ACHN (cell line): ENCODE measurements around the gene UBALD1.
"Not testable (repeated sequence)": the region's sequence is repeated elsewhere in the genome, so short reads cannot be mapped to it uniquely, and the experiment has no call there.

ENCODE experiments used
- DNase-seq: peaks from one replicate; pipeline ENCODE4 v3.0.0-alpha.2; 2015
- in situ Hi-C: cut with HindIII; loops from 2 replicates; pipeline ENCODE4 v1.10.0; 2017; ENCODE audit warnings: low sequenced_read_pairs, low pct_ligation_motif_present, low pct_unique_long_range_greater_than_20kb

Gene UBALD1

DNA sequence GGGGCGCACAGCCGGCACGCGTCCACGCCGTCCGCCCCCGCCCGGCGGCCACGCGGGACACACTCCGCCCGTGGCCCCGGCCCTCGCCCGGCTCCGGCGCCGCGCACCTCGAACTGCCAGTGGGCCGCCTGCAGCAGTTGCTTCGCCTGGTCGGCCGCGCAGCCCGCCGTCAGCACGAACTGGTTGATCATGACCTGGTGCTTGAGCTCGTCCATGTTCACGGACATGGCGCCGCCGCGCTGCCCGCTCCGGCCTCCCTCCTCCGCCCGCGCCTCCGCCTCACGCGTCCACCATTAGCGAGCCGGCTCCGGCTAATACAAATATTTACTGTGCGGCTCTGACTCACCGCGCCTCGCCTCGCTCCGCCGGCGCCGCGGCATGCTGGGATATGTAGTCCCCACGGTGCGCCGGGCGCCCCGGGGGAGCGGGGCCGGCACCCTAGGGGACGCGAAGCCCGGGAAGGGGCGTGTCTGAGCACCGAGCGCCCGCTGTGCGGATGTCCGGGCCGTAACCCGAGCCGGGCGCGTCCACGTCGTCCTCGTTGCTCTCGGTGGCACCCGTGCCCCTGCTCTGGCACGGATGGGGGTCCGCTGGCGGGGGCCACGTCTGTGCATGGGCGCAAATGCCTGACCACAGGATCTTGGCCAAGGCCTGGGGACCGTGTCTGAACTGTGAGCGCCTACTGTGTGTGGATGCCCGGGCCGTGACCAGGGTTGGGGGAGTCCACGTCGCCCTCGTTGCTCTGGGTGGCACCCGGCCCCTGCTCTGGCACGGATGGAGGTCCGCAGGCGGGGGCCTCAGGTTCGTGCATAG lies at the start of gene UBALD1:
TSS of gene UBALD1 (minus strand) at position 318 of the 813 bp plus-strand sequence. CDS start at position 227, 91 bp downstream.
- peak; percentile 97 for DNase-seq
- in situ Hi-C loops: no loop called here

DNA sequence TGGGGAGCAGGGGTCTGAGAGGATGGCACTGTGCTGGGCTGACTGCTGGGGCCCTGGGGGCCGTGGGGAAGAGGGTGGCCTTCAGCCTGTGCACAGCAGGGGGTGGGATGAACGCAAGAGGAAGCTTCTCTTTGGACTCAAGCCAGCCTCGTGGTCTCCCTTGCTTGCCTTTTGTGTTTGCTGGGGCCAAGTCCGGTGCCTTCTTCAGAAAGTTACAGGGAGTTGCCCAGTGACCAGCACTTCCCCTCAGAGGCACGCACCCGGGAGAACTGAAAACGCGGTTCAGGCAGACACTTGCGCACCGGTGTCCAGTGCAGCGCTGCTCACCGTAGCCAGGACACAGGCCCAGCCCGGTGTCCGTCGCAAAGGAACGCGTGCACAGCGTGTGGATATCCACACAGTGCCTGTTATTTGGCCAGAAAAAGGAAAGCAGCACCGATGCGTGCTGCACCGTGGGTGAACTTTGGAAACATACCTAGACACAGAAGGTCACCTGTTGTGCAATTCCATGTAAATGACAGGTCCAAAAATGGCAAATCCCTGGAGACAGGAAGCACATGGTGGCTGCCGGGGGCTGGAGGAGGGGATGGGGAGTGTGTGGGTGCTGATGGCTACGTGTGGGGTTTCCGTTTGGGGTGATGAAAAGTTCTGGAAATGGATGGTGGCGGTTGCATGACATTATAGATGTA lies 49.2 kb upstream of the UBALD1 start:
- DNase-seq: no peak
- in situ Hi-C loops: no loop called here

DNA sequence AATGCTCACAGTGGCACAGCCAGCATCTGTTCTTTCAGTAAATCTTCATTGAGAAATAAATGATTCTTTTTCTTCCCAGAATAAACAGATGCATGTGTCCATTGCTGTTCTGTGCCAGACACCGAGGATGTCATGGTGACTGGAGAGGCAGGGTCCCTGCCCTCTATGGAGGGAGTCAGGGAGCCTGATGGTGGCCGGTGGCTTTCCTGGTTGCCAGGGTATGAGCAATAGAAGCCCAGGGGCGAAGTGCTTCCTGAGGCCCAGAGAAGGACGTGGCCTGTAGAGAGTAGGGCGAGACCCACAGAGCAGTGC lies 48.7 kb upstream of the UBALD1 start:
- no peak for DNase-seq
- in situ Hi-C loops: no loop called here

DNA sequence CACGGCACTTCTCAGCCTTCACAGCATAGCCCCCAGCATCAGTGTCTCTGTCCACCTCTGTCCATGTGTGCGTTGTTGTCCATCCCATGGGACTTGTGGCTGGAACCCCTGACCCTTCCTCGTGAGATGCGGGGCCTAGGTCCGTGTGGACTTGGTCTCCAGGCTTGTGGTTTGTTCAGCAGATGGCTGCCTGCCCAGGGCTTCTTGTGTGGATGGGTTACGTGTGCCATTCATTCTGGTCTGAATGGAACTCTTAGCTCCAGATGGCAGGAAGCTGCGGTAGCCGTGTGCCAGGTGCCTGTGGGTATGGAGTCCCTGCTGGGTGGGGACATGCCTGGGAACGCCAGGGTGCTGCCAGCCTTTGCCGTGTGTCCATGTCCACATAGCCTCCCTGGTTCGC lies 47.0 kb upstream of the UBALD1 start:
- in situ Hi-C loops: no loop called here
- no peak for DNase-seq

DNA sequence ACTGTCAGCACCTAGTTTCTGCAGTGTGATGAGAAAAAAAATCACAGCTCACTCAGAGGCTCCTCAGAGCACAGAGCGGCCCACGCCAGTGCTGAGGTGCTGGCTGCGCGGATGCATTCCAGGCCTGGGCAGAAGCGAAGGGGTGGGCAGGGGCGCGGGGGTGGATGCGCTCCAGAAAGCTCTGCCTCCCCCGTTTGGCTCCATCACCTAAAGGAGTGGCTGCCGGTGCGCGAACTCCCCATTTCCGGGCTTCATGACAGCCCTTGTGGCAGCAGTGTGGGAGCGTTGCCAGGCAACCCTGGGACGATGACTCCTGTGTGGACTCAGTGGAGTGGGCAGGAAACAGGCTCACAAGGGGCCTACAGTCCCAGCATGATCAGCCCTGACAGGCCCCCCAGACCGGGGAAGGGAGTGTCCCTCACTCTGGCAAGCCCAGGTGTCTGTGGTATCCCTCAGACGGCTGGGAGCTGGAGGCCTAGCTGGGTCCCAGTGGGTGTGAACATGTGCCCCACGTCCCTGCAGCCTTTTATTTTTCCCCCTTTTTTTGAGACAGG lies 45.8 kb upstream of the UBALD1 start:
- in situ Hi-C loops: no loop called here
- DNase-seq: no peak

DNA sequence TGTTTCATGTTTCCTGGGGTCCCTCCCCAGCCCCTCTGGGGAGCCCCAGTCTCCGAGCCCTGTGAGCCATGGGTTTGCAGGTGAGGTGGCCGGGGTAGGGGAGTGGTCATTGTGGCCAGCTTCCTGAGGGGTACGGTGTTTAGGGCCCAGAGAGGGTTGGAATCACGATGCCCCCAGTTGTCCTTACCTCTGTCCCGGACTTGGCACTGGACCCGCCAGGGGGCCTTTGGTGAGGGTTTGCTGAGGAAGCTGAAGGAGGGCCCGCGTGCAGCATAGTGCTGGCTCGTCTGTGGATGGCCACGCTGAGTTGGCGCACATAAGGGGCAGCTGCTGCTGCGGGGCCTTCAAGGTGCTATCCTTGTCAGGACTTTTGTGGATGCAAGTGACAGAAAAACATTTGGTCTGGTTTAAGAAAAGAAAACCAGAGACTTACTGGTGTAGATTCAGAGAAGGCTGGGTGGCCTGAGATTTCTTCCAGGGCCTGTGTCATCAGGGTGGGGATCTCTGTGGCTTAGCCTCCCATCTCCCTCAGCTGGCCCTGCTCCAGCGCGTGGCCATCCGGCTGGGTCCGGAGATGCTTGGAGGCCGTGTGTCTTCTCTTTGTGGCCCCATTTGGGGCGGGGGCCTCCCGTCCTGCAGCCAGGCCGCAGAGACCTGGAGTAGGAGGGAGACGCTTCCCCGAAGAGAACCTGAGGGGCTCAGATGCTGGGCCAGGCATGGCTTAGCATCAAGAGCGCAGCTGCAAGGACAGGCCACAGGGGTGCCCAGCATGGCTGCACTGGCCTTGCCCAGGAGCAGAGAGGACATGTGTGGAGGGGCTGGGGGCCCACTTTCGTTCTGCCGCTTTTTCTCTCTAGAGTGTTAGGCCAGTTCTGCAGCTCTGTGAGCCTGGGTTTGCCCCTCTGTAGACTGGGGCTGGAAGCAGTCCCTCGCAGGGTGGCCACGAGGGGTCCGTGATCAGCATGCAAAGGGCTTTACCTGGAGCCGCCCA lies 45.0 kb upstream of the UBALD1 start:
- in situ Hi-C loops: no loop called here
- no peak for DNase-seq

DNA sequence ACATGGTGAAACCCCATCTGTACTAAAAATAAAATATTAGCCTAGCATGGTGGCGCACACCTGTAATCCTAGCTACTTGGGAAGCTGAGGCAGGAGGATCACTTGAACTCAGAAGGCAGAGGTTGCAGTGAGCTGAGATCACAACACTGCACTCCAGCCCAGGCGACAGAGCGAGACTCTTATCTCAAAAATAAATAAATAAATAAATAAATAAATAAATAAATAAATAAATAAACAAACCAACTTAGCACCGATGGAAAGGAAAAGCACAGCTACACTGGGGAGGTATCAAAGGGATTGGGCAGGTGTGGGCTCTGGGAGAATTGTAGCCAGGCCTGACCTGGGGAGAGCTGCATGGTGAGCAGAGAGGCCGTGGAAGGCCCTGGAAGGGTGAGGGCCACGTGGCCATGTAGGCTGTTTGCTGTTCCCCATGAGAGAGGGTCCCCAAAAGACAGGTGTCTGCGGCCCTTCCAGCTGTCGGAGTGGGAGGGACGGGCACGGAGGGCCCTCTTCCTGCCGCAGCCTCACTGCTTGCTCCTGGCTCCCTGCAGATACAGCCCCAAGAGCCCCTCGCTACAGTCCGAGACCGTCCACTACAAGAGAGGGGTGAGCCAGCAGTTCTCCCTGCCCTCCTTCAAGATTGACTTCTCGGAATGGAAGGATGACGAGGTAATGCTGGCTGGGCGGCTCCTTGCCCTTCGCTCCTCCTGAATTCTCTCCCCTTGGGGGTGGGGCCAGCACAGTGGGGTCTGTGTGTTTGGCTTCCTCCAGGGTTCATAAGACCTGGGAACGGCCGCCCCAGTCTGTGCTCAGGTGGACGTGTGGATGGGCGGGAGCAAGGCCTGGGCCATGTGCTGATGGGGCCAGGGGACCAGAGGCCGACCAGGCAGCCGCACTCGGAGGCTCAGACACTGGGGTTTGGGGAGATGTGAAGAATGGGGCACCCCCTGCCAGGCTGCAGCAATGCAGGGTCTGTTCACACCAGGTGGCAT lies 42.3 kb upstream of the UBALD1 start:
- in situ Hi-C loops: no loop called here
- no peak for DNase-seq

DNA sequence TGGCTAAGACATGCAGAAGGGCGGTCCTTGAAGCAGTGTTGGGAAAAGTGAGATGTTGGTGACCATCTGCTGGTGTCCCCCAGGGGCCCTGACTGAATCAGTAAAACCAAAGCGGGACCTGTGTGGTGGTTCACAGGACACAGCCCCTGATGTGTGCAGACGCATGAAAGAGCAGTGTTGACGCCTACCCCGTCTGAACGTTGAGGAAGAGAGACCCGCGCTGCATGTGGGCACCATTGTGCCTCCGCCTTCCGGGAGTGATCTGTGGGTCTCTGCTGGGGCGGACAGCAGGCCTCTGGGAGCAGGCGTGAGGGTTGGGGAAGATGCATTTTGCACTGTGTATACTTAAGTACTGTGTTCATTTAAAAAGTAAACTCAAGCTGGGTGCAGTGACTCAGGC lies 41.5 kb upstream of the UBALD1 start:
- in situ Hi-C loops: no loop called here
- no peak for DNase-seq

DNA sequence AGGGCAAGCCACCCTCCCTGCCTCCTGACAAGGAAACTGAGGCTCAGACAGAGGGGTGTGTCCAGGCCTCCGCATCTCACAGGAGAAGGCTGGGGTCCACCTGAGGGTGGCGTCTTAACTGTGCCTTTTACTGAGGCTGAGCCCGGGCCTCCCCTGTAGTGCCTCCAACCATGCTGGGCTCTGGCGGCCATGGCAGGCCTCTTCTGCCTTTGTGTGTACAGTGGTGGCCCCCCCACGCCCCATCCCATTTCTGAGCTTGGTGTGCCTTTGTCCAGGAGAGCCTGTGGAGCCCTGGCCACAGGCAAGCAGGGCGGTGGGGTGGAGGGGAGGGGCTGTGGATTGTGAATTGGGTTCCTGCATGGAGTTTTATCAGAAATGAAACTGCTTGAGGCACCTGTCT lies 41.1 kb upstream of the UBALD1 start:
- DNase-seq: no peak
- in situ Hi-C loops: no loop called here

DNA sequence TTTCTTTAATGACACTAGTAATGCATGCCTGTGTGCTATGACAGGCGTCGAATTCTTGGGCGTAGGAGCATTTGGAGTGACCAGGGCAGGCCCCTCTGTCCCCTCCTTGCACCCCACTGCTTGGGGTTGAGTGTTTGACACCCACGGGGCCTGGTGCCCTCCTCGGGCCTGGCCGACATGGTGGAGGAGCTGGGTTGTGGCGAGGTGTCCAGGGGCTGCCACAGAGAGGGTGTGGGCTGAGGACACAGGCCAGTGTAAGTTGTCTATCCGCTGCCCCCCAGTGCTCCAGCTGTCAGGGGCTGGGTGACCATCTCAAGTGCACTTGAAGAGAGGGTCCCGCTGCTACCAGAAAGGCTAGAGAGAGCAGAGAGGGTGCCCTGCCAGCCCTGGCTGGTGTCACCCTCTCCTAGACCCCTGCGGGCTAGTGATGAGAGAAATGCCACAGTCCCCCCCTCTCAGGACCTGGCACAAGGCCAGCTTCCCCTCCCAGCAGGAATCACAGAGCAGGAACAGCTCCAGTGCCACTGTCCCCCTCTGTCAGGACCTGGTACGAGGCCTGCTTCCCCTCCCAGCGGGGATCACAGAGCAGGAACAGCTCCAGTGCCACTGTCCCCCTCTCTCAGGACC lies 40.4 kb upstream of the UBALD1 start:
- DNase-seq: no peak
- in situ Hi-C loops: no loop called here

DNA sequence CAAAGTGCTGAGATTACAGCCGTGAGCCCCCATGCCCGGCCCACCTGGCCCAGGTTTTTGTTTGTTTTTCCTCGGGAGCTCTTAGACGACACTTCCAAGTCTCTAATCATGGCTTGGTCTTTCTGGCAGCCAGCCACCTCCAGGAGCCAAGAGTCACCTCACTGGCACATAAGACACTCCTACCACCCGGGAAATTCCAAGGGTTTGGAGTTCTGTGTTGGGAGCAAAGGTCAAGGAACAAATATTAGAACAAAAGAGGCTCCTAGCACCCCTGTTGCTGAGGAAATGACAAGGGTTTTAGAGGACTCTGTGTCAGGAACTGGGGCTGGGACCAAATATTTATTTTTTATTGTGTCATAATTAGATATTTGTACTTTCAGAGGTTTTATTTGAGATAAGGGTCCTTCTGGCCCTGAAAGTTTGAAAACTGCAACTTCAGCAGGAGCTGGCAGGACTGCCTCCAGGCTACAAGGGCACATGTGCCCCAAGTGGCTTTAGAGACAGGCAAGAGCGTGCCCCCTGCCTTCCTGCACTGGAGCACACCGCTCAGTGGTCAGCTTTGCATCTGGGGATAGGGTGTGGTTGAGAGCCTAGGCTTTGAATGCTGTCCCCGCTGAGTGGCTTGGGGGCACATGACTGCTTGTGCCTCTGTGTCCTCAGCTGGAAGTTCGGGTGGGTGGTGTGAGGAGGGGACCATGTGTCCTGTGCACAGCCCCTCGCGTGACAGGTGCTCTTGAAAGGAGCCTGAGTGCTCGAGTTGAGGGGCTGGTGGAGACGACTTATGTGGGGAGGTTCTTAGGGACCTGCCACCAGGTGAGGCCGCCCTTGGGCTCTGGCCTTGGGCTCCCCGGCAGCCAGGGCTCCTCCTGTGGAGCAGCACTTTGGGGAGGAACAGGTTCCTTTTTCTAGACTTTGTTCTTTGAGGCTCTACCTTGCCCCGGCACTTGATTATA lies 39.6 kb upstream of the UBALD1 start:
- no peak for DNase-seq
- in situ Hi-C loops: no loop called here

DNA sequence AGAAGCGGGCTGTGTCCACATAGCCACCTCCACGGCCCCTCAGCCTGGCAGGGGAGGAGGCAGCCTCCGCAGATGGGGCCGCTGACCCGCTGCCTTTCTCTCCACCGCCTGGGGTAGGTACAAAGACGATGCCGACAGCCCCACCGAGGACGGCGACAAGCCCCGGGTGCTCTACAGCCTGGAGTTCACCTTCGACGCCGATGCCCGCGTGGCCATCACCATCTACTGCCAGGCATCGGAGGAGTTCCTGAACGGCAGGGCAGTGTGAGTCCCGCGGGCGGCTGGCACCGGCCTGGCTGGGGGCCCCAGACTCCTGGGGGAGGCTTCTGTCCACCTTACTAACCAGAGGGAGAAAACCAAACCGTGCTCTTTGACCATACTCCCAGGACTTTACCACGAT lies 37.9 kb upstream of the UBALD1 start:
- in situ Hi-C loops: no loop called here
- DNase-seq: no peak

DNA sequence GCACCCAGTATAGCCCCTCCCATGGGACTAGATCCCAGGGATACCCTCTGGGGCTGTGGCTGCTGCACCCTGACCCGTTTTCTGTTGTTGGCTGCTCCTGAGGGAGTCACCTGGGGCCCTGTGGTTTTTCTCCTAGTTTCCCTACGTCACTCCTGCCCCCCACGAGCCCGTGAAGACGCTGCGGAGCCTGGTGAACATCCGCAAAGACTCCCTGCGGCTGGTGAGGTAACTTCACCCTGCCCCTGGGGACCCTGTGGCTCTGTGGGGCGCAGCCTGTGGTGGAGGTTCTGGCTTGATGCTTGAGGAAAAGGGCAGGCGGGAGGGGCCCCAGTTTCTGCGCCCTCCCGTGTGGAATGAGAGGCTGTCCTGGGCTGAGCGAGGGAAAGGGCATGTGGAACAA lies 37.1 kb upstream of the UBALD1 start:
- in situ Hi-C loops: no loop called here
- DNase-seq: no peak

DNA sequence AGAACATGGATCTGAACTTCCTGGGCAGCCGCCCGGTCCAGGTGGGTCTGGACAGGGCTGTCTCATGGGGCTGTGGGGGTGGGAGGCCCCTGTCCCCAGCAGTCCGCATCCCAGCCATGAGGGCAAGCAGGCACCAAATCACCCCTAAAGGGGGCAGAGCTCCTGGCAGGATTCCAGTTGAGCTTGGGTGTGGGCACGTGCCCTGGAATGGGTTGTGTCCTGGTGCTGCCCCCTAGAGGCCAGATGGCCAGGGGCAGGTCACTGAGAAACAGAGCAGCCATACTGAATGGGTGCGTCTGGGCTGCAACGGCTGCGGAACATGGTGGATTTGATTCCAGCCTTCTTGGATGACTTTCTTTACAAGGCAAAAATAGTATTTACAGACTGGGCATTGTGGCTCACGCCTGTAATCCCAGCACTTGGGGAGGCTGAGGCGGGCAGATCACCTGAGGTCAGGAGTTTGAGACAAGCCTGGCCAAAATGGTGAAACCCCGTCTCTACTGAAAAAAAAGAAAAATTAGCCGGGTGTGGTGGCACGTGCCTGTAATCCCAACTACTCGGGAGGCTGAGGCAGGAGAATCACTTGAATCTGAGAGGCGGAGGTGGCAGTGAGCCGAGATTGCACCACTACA lies 35.9 kb upstream of the UBALD1 start:
- in situ Hi-C loops: not testable (repeated sequence)
- peak; percentile 84 for DNase-seq

DNA sequence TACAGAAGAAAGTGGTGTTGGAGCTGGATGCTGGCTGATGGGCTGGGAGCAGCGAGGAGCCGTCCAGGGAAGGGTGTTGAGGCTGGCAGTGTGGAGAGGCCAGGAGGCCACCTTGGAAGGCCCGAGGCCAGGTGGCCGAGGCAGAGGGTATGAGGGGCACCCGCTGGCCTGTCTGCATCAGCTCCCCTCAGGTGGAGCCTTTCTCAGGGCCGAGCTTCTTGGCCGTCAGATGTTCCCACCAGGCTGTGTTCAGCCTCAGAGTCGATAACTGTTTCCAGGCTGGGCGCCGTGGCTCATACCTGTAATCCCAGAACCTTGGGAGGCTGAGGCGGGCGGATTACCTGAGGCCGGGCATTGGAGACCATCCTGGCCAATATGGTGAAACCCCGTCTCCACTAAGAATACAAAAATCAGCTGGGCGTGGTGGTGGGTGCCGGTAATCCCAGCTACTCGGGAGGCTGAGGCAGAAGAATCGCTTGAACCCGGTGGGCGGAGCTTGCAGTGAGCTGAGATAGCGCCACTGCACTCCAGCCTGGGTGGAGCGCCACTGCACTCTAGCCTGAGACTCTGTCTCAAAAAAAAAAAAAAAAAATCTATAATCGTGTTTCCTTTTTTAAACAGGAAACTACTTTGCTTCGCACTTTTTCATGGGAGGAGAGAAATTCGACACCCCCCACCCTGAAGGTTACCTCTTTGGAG lies 35.2 kb upstream of the UBALD1 start:
- in situ Hi-C loops: no loop called here
- no peak for DNase-seq
